Measurements from ENCODE around the gene ILKAP.

The ILKAP gene

GRCh38 chr2:238169708-238170251 is 33.7 kb downstream of the ILKAP start:
- no peaks in the 10 kb centered on the region for H3K9me2 ChIP-seq (ENCODE audit: low read depth, low read length)
- no peaks in the 10 kb centered on the region for H3K9me3 ChIP-seq (ENCODE audit: low read length)
- H3F3A ChIP-seq (ENCODE audit: insufficient read depth, low read length), result no peaks in the 10 kb centered on the region
- H3K9ac ChIP-seq (ENCODE audit: low read length), result no peak overlapping the region
- H4K20me1 ChIP-seq (ENCODE audit: insufficient read depth, low read length), result no peaks in the 10 kb centered on the region
- no peaks in the 10 kb centered on the region for H3K4me1 ChIP-seq (ENCODE audit: insufficient read depth, low read length, severe bottlenecking)
- no peak overlapping the region for H2AFZ ChIP-seq (ENCODE audit: low read length)
- H3K27ac ChIP-seq (ENCODE audit: low read depth, low read length, poor library complexity, severe bottlenecking), result no peak overlapping the region
- H3K79me2 ChIP-seq (ENCODE audit: insufficient read depth, low read length), result no peaks in the 10 kb centered on the region
- TF ChIP-seq EZH2 (IDR thresholded peaks at IDR 0.05; ENCODE audit: borderline replicate concordance, low read length) (no peak), CTCF (IDR thresholded peaks at IDR 0.05; ENCODE audit: low read length) (no peak)
- H3K4me2 ChIP-seq (ENCODE audit: low read length), result no peak overlapping the region
- peaks cover 58% of the 10 kb centered on the region for H3K36me3 ChIP-seq (ENCODE audit: insufficient read depth, low read length)
- no peaks in the 10 kb centered on the region for H3K27me3 ChIP-seq (ENCODE audit: insufficient read depth, low read length)
- H3K4me3 ChIP-seq (ENCODE audit: low read depth, low read length, poor library complexity, severe bottlenecking), result no peak overlapping the region

DNA sequence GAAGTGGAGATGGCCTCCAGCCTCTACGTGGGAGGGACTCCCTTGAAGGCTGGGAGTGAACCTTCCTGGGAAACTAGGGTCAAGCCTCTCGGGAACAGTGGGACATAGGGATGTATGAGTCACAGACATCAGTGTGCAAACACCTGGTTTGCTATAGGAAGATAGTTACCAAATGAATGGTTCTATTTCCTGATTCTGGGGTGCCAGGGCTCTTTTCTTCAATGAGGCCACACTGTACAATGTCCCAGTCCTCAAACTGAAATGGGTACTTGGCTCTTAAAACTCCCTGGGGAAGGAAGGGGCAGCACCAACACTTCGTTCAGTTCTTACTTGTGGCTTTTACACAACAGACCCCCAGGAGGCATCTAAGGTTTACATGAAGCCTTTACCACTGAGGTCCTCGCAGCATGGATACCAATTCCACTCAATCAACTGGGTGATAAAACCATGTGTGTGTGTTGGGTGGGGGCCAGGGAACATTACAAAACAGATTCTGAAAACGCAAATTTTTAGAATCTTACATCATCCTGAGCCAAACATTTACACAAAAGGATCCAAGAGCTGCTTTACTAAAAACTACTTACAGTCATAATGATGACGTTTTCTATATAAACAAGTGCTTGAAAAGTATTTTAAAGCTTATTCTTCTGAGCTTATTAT is 34.3 kb downstream of the ILKAP start:
- no peaks in the 10 kb centered on the region for H3K9me3 ChIP-seq (ENCODE audit: low read length)
- no peaks in the 10 kb centered on the region for H4K20me1 ChIP-seq (ENCODE audit: insufficient read depth, low read length)
- no peaks in the 10 kb centered on the region for H3F3A ChIP-seq (ENCODE audit: insufficient read depth, low read length)
- no peak overlapping the region for H3K4me2 ChIP-seq (ENCODE audit: low read length)
- no peak overlapping the region for H3K4me3 ChIP-seq (ENCODE audit: low read depth, low read length, poor library complexity, severe bottlenecking)
- no peak overlapping the region for H2AFZ ChIP-seq (ENCODE audit: low read length)
- no peak overlapping the region for H3K27ac ChIP-seq (ENCODE audit: low read depth, low read length, poor library complexity, severe bottlenecking)
- H3K79me2 ChIP-seq (ENCODE audit: insufficient read depth, low read length), result no peaks in the 10 kb centered on the region
- peaks cover 52% of the 10 kb centered on the region for H3K36me3 ChIP-seq (ENCODE audit: insufficient read depth, low read length)
- no peak overlapping the region for H3K9ac ChIP-seq (ENCODE audit: low read length)
- H3K27me3 ChIP-seq (ENCODE audit: insufficient read depth, low read length), result no peaks in the 10 kb centered on the region
- TF ChIP-seq CTCF (IDR thresholded peaks at IDR 0.05; ENCODE audit: low read length) (no peak), EZH2 (IDR thresholded peaks at IDR 0.05; ENCODE audit: borderline replicate concordance, low read length) (no peak)
- H3K9me2 ChIP-seq (ENCODE audit: low read depth, low read length), result no peaks in the 10 kb centered on the region
- H3K4me1 ChIP-seq (ENCODE audit: insufficient read depth, low read length, severe bottlenecking), result no peaks in the 10 kb centered on the region

GRCh38 chr2:238168196-238169047 is 35.1 kb downstream of the ILKAP start:
- H3K4me3 ChIP-seq (ENCODE audit: low read depth, low read length, poor library complexity, severe bottlenecking), result no peak overlapping the region
- no peaks in the 10 kb centered on the region for H3K4me1 ChIP-seq (ENCODE audit: insufficient read depth, low read length, severe bottlenecking)
- no peak overlapping the region for H3K9ac ChIP-seq (ENCODE audit: low read length)
- H3K79me2 ChIP-seq (ENCODE audit: insufficient read depth, low read length), result no peaks in the 10 kb centered on the region
- no peak overlapping the region for H3K4me2 ChIP-seq (ENCODE audit: low read length)
- no peak overlapping the region for H2AFZ ChIP-seq (ENCODE audit: low read length)
- no peaks in the 10 kb centered on the region for H3F3A ChIP-seq (ENCODE audit: insufficient read depth, low read length)
- no peaks in the 10 kb centered on the region for H3K9me2 ChIP-seq (ENCODE audit: low read depth, low read length)
- no peaks in the 10 kb centered on the region for H4K20me1 ChIP-seq (ENCODE audit: insufficient read depth, low read length)
- H3K27ac ChIP-seq (ENCODE audit: low read depth, low read length, poor library complexity, severe bottlenecking), result no peak overlapping the region
- peaks cover 45% of the 10 kb centered on the region for H3K36me3 ChIP-seq (ENCODE audit: insufficient read depth, low read length)
- H3K9me3 ChIP-seq (ENCODE audit: low read length), result no peaks in the 10 kb centered on the region
- TF ChIP-seq CTCF (IDR thresholded peaks at IDR 0.05; ENCODE audit: low read length) (no peak), EZH2 (IDR thresholded peaks at IDR 0.05; ENCODE audit: borderline replicate concordance, low read length) (no peak)
- H3K27me3 ChIP-seq (ENCODE audit: insufficient read depth, low read length), result no peaks in the 10 kb centered on the region
